Adipocyte (in vitro differentiated cells): ENCODE measurements around the gene IGFBP6.
A peak's percentile ranks its signal among the peaks of the same experiment; 100 is the strongest.

Experiments used
- DNase-seq: peaks from one replicate; pipeline ENCODE4 v3.0.0-alpha.2; 2015; ENCODE audit warnings: low read depth
- H3K27me3 ChIP-seq: replicated peaks from 2 replicates; pipeline ENCODE4 v1.7.0; 2013; ENCODE audit warnings: mild to moderate bottlenecking, low read length, moderate library complexity; ENCODE audit not compliant: control insufficient read depth, insufficient read depth
- H3K36me3 ChIP-seq: 2 replicates; pipeline ENCODE4 v1.7.0; 2013; ENCODE audit warnings: low read length, mild to moderate bottlenecking, moderate library complexity; ENCODE audit not compliant: control insufficient read depth, insufficient read depth, severe bottlenecking
- H3K4me1 ChIP-seq: 2 replicates; pipeline ENCODE4 v1.7.0; 2013; ENCODE audit warnings: mild to moderate bottlenecking, low read length, moderate library complexity; ENCODE audit not compliant: control insufficient read depth, insufficient read depth
- H3K4me3 ChIP-seq: 2 replicates; pipeline ENCODE4 v1.7.0; 2013; ENCODE audit warnings: mild to moderate bottlenecking, low read length, moderate library complexity
- H3K9ac ChIP-seq: 2 replicates; pipeline ENCODE4 v1.7.0; 2013; ENCODE audit warnings: mild to moderate bottlenecking, low read length, moderate library complexity
- H3K9me3 ChIP-seq: 2 replicates; pipeline ENCODE4 v1.7.0; 2013; ENCODE audit warnings: mild to moderate bottlenecking, low read length, moderate library complexity; ENCODE audit not compliant: control insufficient read depth

The IGFBP6 gene

GRCh38 chr12:53118751-53119300 lies 21.4 kb downstream of the IGFBP6 start:
- no peak for DNase-seq
- Histone ChIP-seq H3K9me3 (no peaks in the 10 kb centered on the region), H3K9ac (no peak overlapping the region), H3K4me1 (no peaks in the 10 kb centered on the region), H3K36me3 (no peaks in the 10 kb centered on the region), H3K4me3 (no peak overlapping the region), H3K27me3 (no peaks in the 10 kb centered on the region)

GRCh38 chr12:53120685-53121525 lies 23.4 kb downstream of the IGFBP6 start:
- H3K9me3 ChIP-seq = no peaks in the 10 kb centered on the region
- no peak for DNase-seq
- no peaks in the 10 kb centered on the region for H3K27me3 ChIP-seq
- H3K4me3 ChIP-seq = no peak overlapping the region
- H3K4me1 ChIP-seq = no peaks in the 10 kb centered on the region
- H3K9ac ChIP-seq = no peak overlapping the region
- no peaks in the 10 kb centered on the region for H3K36me3 ChIP-seq

GRCh38 chr12:53122961-53123468 lies 25.5 kb downstream of the IGFBP6 start:
- Histone ChIP-seq H3K27me3 (no peaks in the 10 kb centered on the region), H3K36me3 (no peaks in the 10 kb centered on the region), H3K4me1 (no peaks in the 10 kb centered on the region), H3K9me3 (no peaks in the 10 kb centered on the region), H3K9ac (no peak overlapping the region), H3K4me3 (no peak overlapping the region)
- no peak for DNase-seq

GRCh38 chr12:53123578-53124351 lies 26.3 kb downstream of the IGFBP6 start:
- Histone ChIP-seq H3K4me1 (no peaks in the 10 kb centered on the region), H3K4me3 (no peak overlapping the region), H3K9ac (no peak overlapping the region), H3K27me3 (no peaks in the 10 kb centered on the region), H3K36me3 (no peaks in the 10 kb centered on the region), H3K9me3 (no peaks in the 10 kb centered on the region)
- DNase-seq = peak; percentile 11

- Histone ChIP-seq H3K9me3 (no peaks in the 10 kb centered on the region), H3K36me3 (no peaks in the 10 kb centered on the region), H3K4me3 (no peak overlapping the region), H3K9ac (no peak overlapping the region), H3K4me1 (no peaks in the 10 kb centered on the region), H3K27me3 (no peaks in the 10 kb centered on the region)
- no peak for DNase-seq
These were observed 26.9 kb downstream of the IGFBP6 start for GRCh38 chr12:53124352-53124723.

- DNase-seq = no peak
- H3K27me3 ChIP-seq = no peaks in the 10 kb centered on the region
- H3K4me1 ChIP-seq = no peaks in the 10 kb centered on the region
- H3K36me3 ChIP-seq = no peaks in the 10 kb centered on the region
- no peak overlapping the region for H3K4me3 ChIP-seq
- H3K9me3 ChIP-seq = no peaks in the 10 kb centered on the region
- no peak overlapping the region for H3K9ac ChIP-seq
These were observed 29.7 kb downstream of the IGFBP6 start for GRCh38 chr12:53127169-53127568.

GRCh38 chr12:53128780-53129569 lies 31.5 kb downstream of the IGFBP6 start:
- DNase-seq = no peak
- H3K36me3 ChIP-seq = no peaks in the 10 kb centered on the region

GRCh38 chr12:53131844-53132243 lies 34.4 kb downstream of the IGFBP6 start:
- H3K9ac ChIP-seq = no peak overlapping the region
- no peak overlapping the region for H3K4me3 ChIP-seq
- H3K4me1 ChIP-seq = no peaks in the 10 kb centered on the region
- no peaks in the 10 kb centered on the region for H3K27me3 ChIP-seq
- H3K36me3 ChIP-seq = no peaks in the 10 kb centered on the region
- DNase-seq = no peak
- H3K9me3 ChIP-seq = peaks cover 7% of the 10 kb centered on the region

More at GRCh38 chr12:53128780-53129569, 31.5 kb downstream of the IGFBP6 start:
- Histone ChIP-seq H3K4me3 (no peak overlapping the region), H3K9ac (no peak overlapping the region), H3K4me1 (no peaks in the 10 kb centered on the region), H3K9me3 (no peaks in the 10 kb centered on the region), H3K27me3 (no peaks in the 10 kb centered on the region)

GRCh38 chr12:53133722-53134121 lies 36.3 kb downstream of the IGFBP6 start:
- Histone ChIP-seq H3K4me1 (no peaks in the 10 kb centered on the region), H3K27me3 (no peaks in the 10 kb centered on the region), H3K4me3 (no peak overlapping the region), H3K9me3 (peaks cover 14% of the 10 kb centered on the region), H3K9ac (no peak overlapping the region), H3K36me3 (no peaks in the 10 kb centered on the region)
- no peak for DNase-seq

- no peaks in the 10 kb centered on the region for H3K9me3 ChIP-seq
- no peak overlapping the region for H3K4me3 ChIP-seq
- no peaks in the 10 kb centered on the region for H3K27me3 ChIP-seq
- no peak overlapping the region for H3K9ac ChIP-seq
- H3K4me1 ChIP-seq = peaks cover 15% of the 10 kb centered on the region
- DNase-seq = no peak
- H3K36me3 ChIP-seq = no peaks in the 10 kb centered on the region
These were observed 45.9 kb downstream of the IGFBP6 start for GRCh38 chr12:53143355-53143754.
